ENCODE data around the gene AIG1.

AIG1 gene

GRCh38 chr6:143125455-143125854, 64.8 kb downstream of the AIG1 start:
- no peaks in the 10 kb centered on the region; the same call in 1 of the 2 replicates for H3K9me3 ChIP-seq (ENCODE audit: control insufficient read depth, insufficient read depth, low read length)
- WGBS (ENCODE audit: insufficient coverage, insufficient read length), result no CpG with 5 or more reads among the region's 3 CpGs
- no peak for DNase-seq (ENCODE audit: low read depth, low spot score)

DNA sequence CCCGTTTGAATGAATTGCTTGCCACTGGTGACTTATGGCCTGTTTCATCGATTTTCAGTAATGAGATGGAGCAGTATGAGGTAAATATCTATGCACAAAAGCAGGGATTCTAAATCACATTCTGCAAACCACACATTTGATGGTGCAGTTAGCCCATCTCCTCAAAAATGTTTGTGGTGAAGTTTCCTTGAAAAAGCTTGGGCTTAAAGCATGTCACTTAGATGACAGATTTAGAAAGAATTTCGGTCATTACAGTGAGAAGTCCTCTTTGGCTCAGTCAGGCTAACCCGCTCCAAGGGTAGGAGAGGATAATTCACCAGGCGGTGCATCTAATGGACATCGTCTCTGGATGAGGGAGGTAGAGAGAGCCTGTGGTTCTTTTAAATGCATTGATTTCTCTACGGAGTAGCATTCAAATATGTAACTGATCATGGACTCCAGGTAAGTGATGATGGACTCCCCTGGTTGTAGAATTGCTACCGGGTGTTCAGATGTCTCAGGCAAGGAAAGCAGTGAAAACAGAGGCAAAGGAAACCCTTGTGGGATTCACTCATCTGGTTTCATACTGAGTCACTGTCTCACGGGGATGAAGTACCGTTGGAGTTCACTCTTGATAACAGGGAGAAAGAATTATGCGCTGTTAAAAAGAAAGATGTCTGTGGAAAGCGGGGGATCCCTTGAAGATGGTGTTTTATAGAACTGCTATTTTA, 65.3 kb downstream of the AIG1 start:
- no peak for DNase-seq (ENCODE audit: low read depth, low spot score)
- H3K9me3 ChIP-seq (ENCODE audit: control insufficient read depth, insufficient read depth, low read length), result no peaks in the 10 kb centered on the region; the same call in 1 of the 2 replicates
- WGBS (ENCODE audit: insufficient coverage, insufficient read length), result no CpG with 5 or more reads among the region's 12 CpGs
- H3K36me3 ChIP-seq (ENCODE audit: control insufficient read depth, insufficient read depth, low read length), result no peaks in the 10 kb centered on the region
- no peaks in the 10 kb centered on the region for H3K27me3 ChIP-seq (ENCODE audit: control insufficient read depth, insufficient read depth, low read length)
- H3K27ac ChIP-seq (ENCODE audit: low read length), result no peak overlapping the region
- no peaks in the 10 kb centered on the region for H3K4me1 ChIP-seq (ENCODE audit: control insufficient read depth, insufficient read depth, low read length)
- no peak overlapping the region for H3K4me3 ChIP-seq (ENCODE audit: low read length)

More at GRCh38 chr6:143125455-143125854, 64.8 kb downstream of the AIG1 start:
- no peaks in the 10 kb centered on the region for H3K36me3 ChIP-seq (ENCODE audit: control insufficient read depth, insufficient read depth, low read length)
- H3K27ac ChIP-seq (ENCODE audit: low read length), result no peak overlapping the region
- H3K4me3 ChIP-seq (ENCODE audit: low read length), result no peak overlapping the region
- no peaks in the 10 kb centered on the region for H3K27me3 ChIP-seq (ENCODE audit: control insufficient read depth, insufficient read depth, low read length)
- no peaks in the 10 kb centered on the region for H3K4me1 ChIP-seq (ENCODE audit: control insufficient read depth, insufficient read depth, low read length)

GRCh38 chr6:143126574-143126941, 65.9 kb downstream of the AIG1 start:
- H3K4me1 ChIP-seq (ENCODE audit: control insufficient read depth, insufficient read depth, low read length), result no peaks in the 10 kb centered on the region
- no peak overlapping the region for H3K27ac ChIP-seq (ENCODE audit: low read length)
- WGBS (ENCODE audit: insufficient coverage, insufficient read length), result no CpG with 5 or more reads among the region's 1 CpG
- no peaks in the 10 kb centered on the region for H3K27me3 ChIP-seq (ENCODE audit: control insufficient read depth, insufficient read depth, low read length)
- no peak for DNase-seq (ENCODE audit: low read depth, low spot score)
- no peak overlapping the region for H3K4me3 ChIP-seq (ENCODE audit: low read length)
- H3K9me3 ChIP-seq (ENCODE audit: control insufficient read depth, insufficient read depth, low read length), result no peaks in the 10 kb centered on the region
- H3K36me3 ChIP-seq (ENCODE audit: control insufficient read depth, insufficient read depth, low read length), result no peaks in the 10 kb centered on the region

DNA sequence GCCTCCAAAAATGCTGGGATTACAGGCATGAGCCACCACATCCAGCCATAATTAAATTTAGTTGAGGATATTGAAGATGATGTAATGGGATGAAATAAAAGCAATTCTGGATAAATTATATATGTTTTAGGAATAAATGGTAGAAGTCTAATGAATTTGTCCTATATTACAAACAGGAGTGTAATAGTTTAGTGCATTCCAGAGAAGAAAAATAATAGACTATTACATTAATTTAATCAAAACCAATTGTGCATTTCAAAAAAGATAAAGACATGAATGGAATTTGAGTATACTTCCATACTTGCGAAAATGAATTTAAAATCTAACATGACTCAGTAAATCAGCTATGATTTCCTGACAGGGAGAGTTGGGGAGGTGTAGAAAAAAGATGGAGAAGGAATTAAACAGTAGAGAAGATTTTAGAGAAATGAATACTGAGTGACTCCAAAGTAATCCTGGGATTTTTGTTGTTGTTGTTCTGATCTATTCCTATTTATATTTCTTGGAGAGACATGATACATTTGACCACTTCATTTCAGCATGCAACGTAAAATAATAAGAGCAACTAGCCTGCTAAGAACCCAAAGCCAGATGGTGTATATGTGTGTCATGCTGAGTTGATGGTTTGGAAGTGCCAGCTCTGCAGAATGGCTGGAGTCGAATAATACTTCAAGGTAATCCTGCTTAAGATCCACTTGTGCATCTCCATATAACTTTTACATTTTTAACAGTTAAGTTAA, 67.4 kb downstream of the AIG1 start:
- H3K4me3 ChIP-seq (ENCODE audit: low read length), result no peak overlapping the region
- no peaks in the 10 kb centered on the region for H3K4me1 ChIP-seq (ENCODE audit: control insufficient read depth, insufficient read depth, low read length)
- no peaks in the 10 kb centered on the region for H3K36me3 ChIP-seq (ENCODE audit: control insufficient read depth, insufficient read depth, low read length)
- WGBS (ENCODE audit: insufficient coverage, insufficient read length), result no CpG with 5 or more reads among the region's 3 CpGs
- H3K27me3 ChIP-seq (ENCODE audit: control insufficient read depth, insufficient read depth, low read length), result no peaks in the 10 kb centered on the region
- no peak overlapping the region for H3K27ac ChIP-seq (ENCODE audit: low read length)
- no peaks in the 10 kb centered on the region for H3K9me3 ChIP-seq (ENCODE audit: control insufficient read depth, insufficient read depth, low read length)
- DNase-seq (ENCODE audit: low read depth, low spot score), result no peak

DNA sequence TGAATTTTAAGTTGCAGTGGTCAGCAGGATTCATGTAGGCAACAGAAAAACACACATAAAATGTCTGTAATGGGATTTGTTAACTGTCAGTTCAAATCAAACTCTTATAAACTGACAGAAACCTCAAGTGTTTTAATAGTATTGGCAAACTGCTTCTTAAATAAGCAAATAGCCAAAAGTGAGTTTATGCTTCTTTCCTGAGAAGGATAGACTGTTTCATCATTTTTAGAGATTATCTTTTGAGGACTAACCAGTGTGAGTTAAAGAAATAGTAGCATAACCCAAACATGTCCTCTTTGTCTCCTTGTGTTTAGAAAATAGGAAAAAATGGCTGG, 68.0 kb downstream of the AIG1 start:
- no peaks in the 10 kb centered on the region for H3K27me3 ChIP-seq (ENCODE audit: control insufficient read depth, insufficient read depth, low read length)
- no peak overlapping the region for H3K4me3 ChIP-seq (ENCODE audit: low read length)
- H3K27ac ChIP-seq (ENCODE audit: low read length), result no peak overlapping the region
- no peak for DNase-seq (ENCODE audit: low read depth, low spot score)
- H3K4me1 ChIP-seq (ENCODE audit: control insufficient read depth, insufficient read depth, low read length), result no peaks in the 10 kb centered on the region
- no peaks in the 10 kb centered on the region for H3K9me3 ChIP-seq (ENCODE audit: control insufficient read depth, insufficient read depth, low read length)
- H3K36me3 ChIP-seq (ENCODE audit: control insufficient read depth, insufficient read depth, low read length), result no peaks in the 10 kb centered on the region

DNA sequence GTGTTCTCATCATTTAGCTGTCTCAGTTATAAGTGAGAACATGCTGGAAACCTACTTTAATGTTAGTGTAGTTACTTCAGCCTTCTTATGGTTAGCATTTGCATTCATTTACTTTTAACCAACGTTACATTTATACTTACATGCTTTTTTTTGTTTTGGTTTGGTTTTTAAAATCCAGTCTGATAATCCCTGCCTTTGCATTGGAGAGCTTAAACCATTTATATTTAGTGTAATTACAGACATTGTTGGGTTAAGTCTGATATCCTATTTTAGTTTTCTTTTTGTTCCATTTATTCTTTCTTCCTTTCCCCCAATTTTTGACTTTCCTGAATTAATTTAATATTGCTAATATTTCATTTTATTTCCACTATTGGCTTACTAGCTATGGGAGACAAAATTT, 70.2 kb downstream of the AIG1 start:
- no CpG with 5 or more reads among the region's 1 CpG for WGBS (ENCODE audit: insufficient coverage, insufficient read length)
- Histone ChIP-seq H3K27ac (ENCODE audit: low read length) (no peak overlapping the region), H3K4me1 (ENCODE audit: control insufficient read depth, insufficient read depth, low read length) (no peaks in the 10 kb centered on the region), H3K27me3 (ENCODE audit: control insufficient read depth, insufficient read depth, low read length) (no peaks in the 10 kb centered on the region), H3K4me3 (ENCODE audit: low read length) (no peak overlapping the region), H3K9me3 (ENCODE audit: control insufficient read depth, insufficient read depth, low read length) (no peaks in the 10 kb centered on the region), H3K36me3 (ENCODE audit: control insufficient read depth, insufficient read depth, low read length) (no peaks in the 10 kb centered on the region)
- no peak for DNase-seq (ENCODE audit: low read depth, low spot score)

GRCh38 chr6:143135325-143135724, 74.6 kb downstream of the AIG1 start:
- Histone ChIP-seq H3K9me3 (ENCODE audit: control insufficient read depth, insufficient read depth, low read length) (no peaks in the 10 kb centered on the region), H3K27me3 (ENCODE audit: control insufficient read depth, insufficient read depth, low read length) (no peaks in the 10 kb centered on the region), H3K4me1 (ENCODE audit: control insufficient read depth, insufficient read depth, low read length) (0 out of 2 replicates have a peak, but pooled peaks cover 1% of the 10 kb centered on the region), H3K4me3 (ENCODE audit: low read length) (no peak overlapping the region), H3K27ac (ENCODE audit: low read length) (no peak overlapping the region), H3K36me3 (ENCODE audit: control insufficient read depth, insufficient read depth, low read length) (peaks cover 4% of the 10 kb centered on the region; the same call in 1 of the 2 replicates)
- no CpG with 5 or more reads among the region's 2 CpGs for WGBS (ENCODE audit: insufficient coverage, insufficient read length)
- DNase-seq (ENCODE audit: low read depth, low spot score), result no peak

GRCh38 chr6:143135797-143136561, 75.3 kb downstream of the AIG1 start:
- H3K36me3 ChIP-seq (ENCODE audit: control insufficient read depth, insufficient read depth, low read length), result peaks cover 4% of the 10 kb centered on the region; the same call in 1 of the 2 replicates
- H3K27ac ChIP-seq (ENCODE audit: low read length), result no peak overlapping the region
- WGBS (ENCODE audit: insufficient coverage, insufficient read length), result no CpG with 5 or more reads among the region's 3 CpGs
- H3K27me3 ChIP-seq (ENCODE audit: control insufficient read depth, insufficient read depth, low read length), result no peaks in the 10 kb centered on the region
- no peak overlapping the region for H3K4me3 ChIP-seq (ENCODE audit: low read length)
- H3K4me1 ChIP-seq (ENCODE audit: control insufficient read depth, insufficient read depth, low read length), result 0 out of 2 replicates have a peak, but pooled peaks cover 1% of the 10 kb centered on the region
- DNase-seq (ENCODE audit: low read depth, low spot score), result no peak
- H3K9me3 ChIP-seq (ENCODE audit: control insufficient read depth, insufficient read depth, low read length), result no peaks in the 10 kb centered on the region

DNA sequence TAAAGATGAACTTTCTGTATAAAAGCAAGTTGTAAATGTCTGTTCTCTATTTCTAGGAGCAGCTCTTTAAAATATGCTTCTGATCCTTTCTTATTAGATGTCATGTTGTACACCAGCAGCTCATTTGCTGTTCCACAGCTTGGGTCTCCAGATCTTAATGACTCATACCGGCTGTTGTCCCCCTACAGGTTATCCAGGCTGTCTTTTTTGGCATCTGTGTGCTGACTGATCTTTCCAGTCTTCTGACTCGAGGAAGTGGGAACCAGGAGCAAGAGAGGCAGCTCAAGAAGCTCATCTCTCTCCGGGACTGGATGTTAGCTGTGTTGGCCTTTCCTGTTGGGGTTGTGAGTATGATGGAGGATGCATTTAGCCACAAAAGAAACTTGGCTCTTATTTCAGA, 76.0 kb downstream of the AIG1 start:
- Histone ChIP-seq H3K4me1 (ENCODE audit: control insufficient read depth, insufficient read depth, low read length) (0 out of 2 replicates have a peak, but pooled peaks cover 1% of the 10 kb centered on the region), H3K9me3 (ENCODE audit: control insufficient read depth, insufficient read depth, low read length) (no peaks in the 10 kb centered on the region), H3K27ac (ENCODE audit: low read length) (no peak overlapping the region), H3K27me3 (ENCODE audit: control insufficient read depth, insufficient read depth, low read length) (no peaks in the 10 kb centered on the region), H3K36me3 (ENCODE audit: control insufficient read depth, insufficient read depth, low read length) (peaks cover 4% of the 10 kb centered on the region; the same call in 1 of the 2 replicates), H3K4me3 (ENCODE audit: low read length) (no peak overlapping the region)
- no peak for DNase-seq (ENCODE audit: low read depth, low spot score)
- no CpG with 5 or more reads among the region's 3 CpGs for WGBS (ENCODE audit: insufficient coverage, insufficient read length)

- no peaks in the 10 kb centered on the region for H3K27me3 ChIP-seq (ENCODE audit: control insufficient read depth, insufficient read depth, low read length)
- WGBS (ENCODE audit: insufficient coverage, insufficient read length), result no CpG with 5 or more reads among the region's 3 CpGs
- H3K4me1 ChIP-seq (ENCODE audit: control insufficient read depth, insufficient read depth, low read length), result 0 out of 2 replicates have a peak, but pooled peaks cover 1% of the 10 kb centered on the region
- H3K36me3 ChIP-seq (ENCODE audit: control insufficient read depth, insufficient read depth, low read length), result peaks cover 4% of the 10 kb centered on the region; the same call in 1 of the 2 replicates
- H3K9me3 ChIP-seq (ENCODE audit: control insufficient read depth, insufficient read depth, low read length), result no peaks in the 10 kb centered on the region
- DNase-seq (ENCODE audit: low read depth, low spot score), result no peak
- no peak overlapping the region for H3K27ac ChIP-seq (ENCODE audit: low read length)
- H3K4me3 ChIP-seq (ENCODE audit: low read length), result no peak overlapping the region
Measured at GRCh38 chr6:143139239-143139784, 78.6 kb downstream of the AIG1 start.

Data from iPS DF 6.9 (cell line).